Keratinocyte (primary cell): ENCODE results near the gene ZNF438. TPM values are rescaled to one million over a fixed set of nuclear protein-coding genes. Genes with fewer than 3 reads are reported as not detected.

Experiments
- DNase-seq: peaks from one replicate; pipeline ENCODE4 v3.0.0-alpha.2; 2011; ENCODE audit warnings: low read depth, missing footprints, low spot score
- FAIRE-seq: peaks from 2 replicates; lab custom pipeline; 2011; peaks lifted over from hg19 to GRCh38; lab: Jason Lieb, UNC
- H2AFZ ChIP-seq: 2 replicates; pipeline ENCODE4 v1.6.0; 2012; ENCODE audit warnings: low read length, control low read depth, inconsistent platforms; ENCODE audit not compliant: control insufficient read depth
- H3K27ac ChIP-seq: 2 replicates; pipeline ENCODE4 v1.5.1; 2011; ENCODE audit warnings: low read length; ENCODE audit not compliant: control insufficient read depth, insufficient read depth
- H3K27me3 ChIP-seq: 3 replicates; pipeline ENCODE4 v1.6.0; 2011; ENCODE audit warnings: low read length; ENCODE audit not compliant: control insufficient read depth, insufficient read depth; ENCODE audit errors: extremely low read depth
- H3K36me3 ChIP-seq, 2 experiments: 2 replicates in 1 of 2; 3 replicates in 1 of 2; pipeline ENCODE4 v1.5.1; 2011; ENCODE audit warnings: low read length in 2 of 2, mild to moderate bottlenecking in 1 of 2; ENCODE audit not compliant: control insufficient read depth in 2 of 2, insufficient read depth in 2 of 2; ENCODE audit errors: extremely low read depth in 1 of 2
- H3K4me1 ChIP-seq: 3 replicates; pipeline ENCODE4 v1.5.1; 2011; ENCODE audit warnings: low read length; ENCODE audit not compliant: control insufficient read depth, insufficient read depth; ENCODE audit errors: extremely low read depth
- H3K4me2 ChIP-seq: 3 replicates; pipeline ENCODE4 v1.6.0; 2011; ENCODE audit warnings: low read depth, low read length; ENCODE audit not compliant: control insufficient read depth, insufficient read depth; ENCODE audit errors: extremely low read depth
- H3K4me3 ChIP-seq, 3 experiments: fragments of 200-600 bp in 1 of 3; sonication (generic) in 1 of 3; 2 replicates in 2 of 3; 3 replicates in 1 of 3; pipeline ENCODE4 v1.5.1; 2011 to 2016; ENCODE audit warnings: low read length in 3 of 3, mild to moderate bottlenecking in 3 of 3, control low read depth in 2 of 3, inconsistent platforms in 1 of 3, low read depth in 1 of 3, mixed read lengths in 1 of 3, mixed run types in 1 of 3, moderate library complexity in 1 of 3; ENCODE audit not compliant: control insufficient read depth in 2 of 3, insufficient read depth in 2 of 3; ENCODE audit errors: extremely low read depth in 1 of 3
- H3K79me2 ChIP-seq: 2 replicates; pipeline ENCODE4 v1.6.0; 2012; ENCODE audit warnings: low read length; ENCODE audit not compliant: control insufficient read depth, insufficient read depth
- H3K9ac ChIP-seq: 3 replicates; pipeline ENCODE4 v1.6.0; 2011; ENCODE audit warnings: low read length; ENCODE audit not compliant: control insufficient read depth, insufficient read depth; ENCODE audit errors: extremely low read depth
- H3K9me1 ChIP-seq: 3 replicates; pipeline ENCODE4 v1.6.0; 2011; ENCODE audit warnings: low read length; ENCODE audit not compliant: control insufficient read depth, insufficient read depth; ENCODE audit errors: extremely low read depth
- H3K9me3 ChIP-seq: 2 replicates; pipeline ENCODE4 v1.5.1; 2012; ENCODE audit warnings: low read depth, low read length; ENCODE audit not compliant: control insufficient read depth
- H4K20me1 ChIP-seq: 3 replicates; pipeline ENCODE4 v1.6.0; 2011; ENCODE audit warnings: low read length; ENCODE audit not compliant: control insufficient read depth, insufficient read depth; ENCODE audit errors: extremely low read depth
- EZH2 ChIP-seq: IDR thresholded peaks from one replicate; pipeline ENCODE4 v1.6.1; 2012; ENCODE audit warnings: inconsistent platforms, mild to moderate bottlenecking, low read length, moderate library complexity
- dilution Hi-C: fragments of 300-500 bp; cut with MboI; formaldehyde crosslinking; loops from one replicate; pipeline ENCODE4 v1.7.0; 2020; ENCODE audit warnings: low sequenced_read_pairs; ENCODE audit not compliant: extremely low pct_ligation_motif_present
- polyA plus RNA-seq, 5 experiments: library from polyadenylated mRNA; depleted of rRNA in 3 of 5; stranded (reverse) in 3 of 5; stranded (forward) in 1 of 5; unstranded in 1 of 5; fragments of >200 nt; gene quantifications; 1 replicate in 1 of 5; 2 replicates in 3 of 5; 3 replicates in 1 of 5; pipeline versions ENCODE4 v1.2.1 to v1.2.3, GENCODE V29; 2011 to 2012; ENCODE audit warnings: missing spikeins in 2 of 5, low read depth in 1 of 5, low replicate concordance in 1 of 5
- TF ChIP-seq, protein P1 (sequence below), 3 experiments: IDR thresholded peaks in 1 of 3; conservative IDR thresholded peaks in 1 of 3; optimal IDR thresholded peaks in 1 of 3; 2 replicates in 2 of 3; 3 replicates in 1 of 3; pipeline versions ENCODE3 to v1.5.1; 2011; ENCODE audit warnings: low read length in 3 of 3, mild to moderate bottlenecking in 3 of 3, moderate library complexity in 2 of 3, control low read depth in 1 of 3, inconsistent platforms in 1 of 3; ENCODE audit not compliant: insufficient read depth in 2 of 3; ENCODE audit errors: extremely low read depth in 1 of 3

Gene ZNF438
- polyA plus RNA-seq, 1 donor (not counting 4 experiments of a cell fraction or from before 2014, with no cell fraction given), result 2.8 TPM

DNA sequence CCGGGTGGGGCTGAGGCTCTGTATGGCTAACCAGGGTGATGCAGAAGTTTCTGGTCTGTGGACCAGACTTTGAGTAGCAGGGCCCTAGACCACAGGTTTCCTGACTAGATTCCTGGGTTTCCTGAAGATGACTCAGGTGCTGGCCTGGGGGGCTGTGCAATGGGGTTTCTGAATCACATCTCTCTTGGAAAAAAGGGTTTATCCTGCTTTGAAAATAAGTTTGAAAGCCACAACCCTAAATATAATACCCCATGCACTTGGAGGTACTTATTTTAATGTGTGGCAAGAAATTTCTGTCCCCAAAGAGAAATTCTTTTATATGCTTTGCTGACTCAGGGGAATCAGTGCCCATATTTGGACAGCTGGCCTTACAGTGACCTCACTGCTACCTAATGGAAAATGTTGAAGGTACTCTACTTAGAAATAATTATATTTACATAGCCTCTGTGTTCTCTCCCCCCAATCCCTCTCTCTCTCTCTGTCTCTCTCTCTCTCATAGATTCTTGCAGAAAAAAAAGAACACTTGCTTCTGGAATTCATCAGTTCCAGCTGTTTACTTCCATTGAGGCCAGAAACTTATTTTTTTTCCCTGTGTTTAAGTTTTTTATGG lies 217.7 kb downstream of the ZNF438 start:
- Histone ChIP-seq H3K36me3 (no peaks in the 10 kb centered on the region), H4K20me1 (no peaks in the 10 kb centered on the region), H2AFZ (no peak overlapping the region), H3K9me1 (no peaks in the 10 kb centered on the region), H3K27ac (no peak overlapping the region), H3K9me3 (no peaks in the 10 kb centered on the region), H3K9ac (no peak overlapping the region), H3K27me3 (peaks cover 11% of the 10 kb centered on the region), H3K4me3 (no peak overlapping the region), H3K4me1 (peaks cover under 1% of the 10 kb centered on the region), H3K4me2 (no peak overlapping the region), H3K79me2 (no peaks in the 10 kb centered on the region)
- FAIRE-seq, result no peak
- dilution Hi-C loops, result no loop called here
- DNase-seq, result no peak
- TF ChIP-seq, protein P1, sequence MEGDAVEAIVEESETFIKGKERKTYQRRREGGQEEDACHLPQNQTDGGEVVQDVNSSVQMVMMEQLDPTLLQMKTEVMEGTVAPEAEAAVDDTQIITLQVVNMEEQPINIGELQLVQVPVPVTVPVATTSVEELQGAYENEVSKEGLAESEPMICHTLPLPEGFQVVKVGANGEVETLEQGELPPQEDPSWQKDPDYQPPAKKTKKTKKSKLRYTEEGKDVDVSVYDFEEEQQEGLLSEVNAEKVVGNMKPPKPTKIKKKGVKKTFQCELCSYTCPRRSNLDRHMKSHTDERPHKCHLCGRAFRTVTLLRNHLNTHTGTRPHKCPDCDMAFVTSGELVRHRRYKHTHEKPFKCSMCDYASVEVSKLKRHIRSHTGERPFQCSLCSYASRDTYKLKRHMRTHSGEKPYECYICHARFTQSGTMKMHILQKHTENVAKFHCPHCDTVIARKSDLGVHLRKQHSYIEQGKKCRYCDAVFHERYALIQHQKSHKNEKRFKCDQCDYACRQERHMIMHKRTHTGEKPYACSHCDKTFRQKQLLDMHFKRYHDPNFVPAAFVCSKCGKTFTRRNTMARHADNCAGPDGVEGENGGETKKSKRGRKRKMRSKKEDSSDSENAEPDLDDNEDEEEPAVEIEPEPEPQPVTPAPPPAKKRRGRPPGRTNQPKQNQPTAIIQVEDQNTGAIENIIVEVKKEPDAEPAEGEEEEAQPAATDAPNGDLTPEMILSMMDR (optimal IDR thresholded peaks at IDR 0.05 in 1 of 3, IDR thresholded peaks at IDR 0.05 in 1 of 3, conservative IDR thresholded peaks at IDR 0.05 in 1 of 3; ENCODE audit: extremely low read depth in 1 of 3, insufficient read depth in 2 of 3, low read length in 3 of 3), result no peak
- TF ChIP-seq EZH2, result no peak

DNA sequence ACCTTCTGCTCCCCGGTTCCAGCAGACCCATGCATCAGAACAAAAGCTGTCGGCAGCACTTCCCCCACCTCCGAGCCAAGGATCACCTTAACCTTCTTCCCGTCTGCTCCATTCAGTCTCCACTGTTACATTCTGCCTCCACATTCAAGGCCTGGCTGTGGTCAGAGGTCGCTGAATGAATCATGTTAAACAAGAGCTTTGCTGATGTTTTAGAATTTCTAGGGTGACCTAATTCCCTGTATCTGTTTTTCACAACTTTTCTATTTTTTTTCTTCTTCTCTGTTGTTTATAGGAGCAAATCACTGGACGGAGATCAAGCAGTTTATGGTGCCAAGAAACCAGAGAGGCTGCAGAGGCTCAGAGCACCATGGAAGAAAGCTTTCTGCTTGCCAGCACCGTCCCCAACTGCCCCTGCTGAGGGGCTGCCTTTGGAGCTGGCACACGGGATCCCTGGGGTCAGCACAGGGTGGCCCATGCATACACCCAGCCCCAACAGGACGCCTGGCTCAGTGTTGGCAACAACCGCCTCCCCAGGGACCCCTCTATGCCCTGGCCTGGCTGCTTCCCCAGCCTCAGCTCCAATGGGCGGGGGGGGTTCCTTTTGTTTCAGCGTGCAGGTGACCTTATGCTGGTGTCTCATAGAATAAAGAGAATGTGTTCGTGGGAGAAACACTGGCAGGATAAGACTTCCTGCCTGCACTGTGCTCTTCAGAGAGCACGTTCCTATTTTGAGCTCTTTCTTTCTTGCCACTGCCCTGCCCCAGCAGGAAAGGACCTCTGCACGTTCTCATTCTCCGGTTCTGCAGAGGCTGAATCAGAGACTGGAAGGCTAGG lies 219.4 kb downstream of the ZNF438 start:
- no peaks in the 10 kb centered on the region for H3K27me3 ChIP-seq
- H3K9ac ChIP-seq, result no peak overlapping the region
- no peak for FAIRE-seq
- H3K79me2 ChIP-seq, result no peaks in the 10 kb centered on the region
- H3K4me3 ChIP-seq, result no peak overlapping the region
- no peaks in the 10 kb centered on the region for H3K36me3 ChIP-seq
- H3K9me3 ChIP-seq, result no peaks in the 10 kb centered on the region
- no peaks in the 10 kb centered on the region for H4K20me1 ChIP-seq
- H3K9me1 ChIP-seq, result no peaks in the 10 kb centered on the region
- H3K27ac ChIP-seq, result no peak overlapping the region
- H3K4me1 ChIP-seq, result no peaks in the 10 kb centered on the region
- H3K4me2 ChIP-seq, result no peak overlapping the region
- dilution Hi-C loops, result no loop called here
- H2AFZ ChIP-seq, result no peak overlapping the region
- DNase-seq, result no peak
- TF ChIP-seq, protein P1 (optimal IDR thresholded peaks at IDR 0.05 in 1 of 3, IDR thresholded peaks at IDR 0.05 in 1 of 3, conservative IDR thresholded peaks at IDR 0.05 in 1 of 3; ENCODE audit: extremely low read depth in 1 of 3, insufficient read depth in 2 of 3, low read length in 3 of 3), result no peak
- TF ChIP-seq EZH2, result no peak
